H1 (cell line): ENCODE data around the gene STAMBPL1.

Experiments
- EGR1 ChIP-seq: IDR thresholded peaks from 2 replicates; pipeline ENCODE4 v1.6.1; 2011; ENCODE audit warnings: low read depth, low read length, borderline replicate concordance
- EZH2 ChIP-seq: fragments of 200-600 bp; sonication (generic); IDR thresholded peaks from 2 replicates; pipeline ENCODE4 v1.7.1; 2012; ENCODE audit warnings: low read depth, mild to moderate bottlenecking, moderate library complexity, low read length, inconsistent platforms; ENCODE audit not compliant: severe bottlenecking
- HDAC6 ChIP-seq: IDR thresholded peaks from one replicate; pipeline ENCODE4 v1.7.1; 2012; ENCODE audit warnings: low read depth, mild to moderate bottlenecking, inconsistent platforms, low read length, moderate library complexity
- JUN ChIP-seq: IDR thresholded peaks from 2 replicates; pipeline ENCODE4 v1.6.1; 2011; ENCODE audit warnings: low read depth, mild to moderate bottlenecking, improper control_type of control experiment, low read length
- POLR2A ChIP-seq, 2 experiments: IDR thresholded peaks; 1 replicate in 1 of 2; 2 replicates in 1 of 2; pipeline ENCODE4 v1.6.1; 2011; ENCODE audit warnings: low read depth in 2 of 2, low read length in 2 of 2, mild to moderate bottlenecking in 2 of 2; ENCODE audit errors: control extremely low read depth in 1 of 2
- RBBP5 ChIP-seq: IDR thresholded peaks from 2 replicates; pipeline ENCODE4 v1.7.1; 2012; ENCODE audit warnings: low read depth, mild to moderate bottlenecking, inconsistent platforms, low read length, moderate library complexity, borderline replicate concordance
- RFX5 ChIP-seq: IDR thresholded peaks from 2 replicates; pipeline ENCODE4 v1.6.1; 2011; ENCODE audit warnings: low read depth, low read length, improper control_type of control experiment, borderline replicate concordance
- TF ChIP-seq, protein P1 (sequence below), 3 experiments: IDR thresholded peaks; 1 replicate in 2 of 3; 2 replicates in 1 of 3; pipeline versions ENCODE4 v1.5.1 to v1.6.1; 2011; ENCODE audit warnings: low read length in 3 of 3, mild to moderate bottlenecking in 3 of 3, inconsistent platforms in 2 of 3, low read depth in 1 of 3, moderate library complexity in 1 of 3; ENCODE audit not compliant: insufficient read depth in 1 of 3; ENCODE audit errors: control extremely low read depth in 1 of 3
- TF ChIP-seq, protein P2 (sequence below): IDR thresholded peaks from 2 replicates; pipeline ENCODE4 v1.6.1; 2011; ENCODE audit warnings: low read length, improper control_type of control experiment
- TF ChIP-seq, protein P3 (sequence below): IDR thresholded peaks from 2 replicates; pipeline ENCODE4 v1.6.1; 2012; ENCODE audit warnings: inconsistent platforms

- TF ChIP-seq RBBP5 (no peak), HDAC6 (no peak), POLR2A (IDR thresholded peaks at IDR 0.05; ENCODE audit: control extremely low read depth in 1 of 2, low read depth in 2 of 2, low read length in 2 of 2) (no peak), RFX5 (no peak), JUN (no peak), EZH2 (no peak), EGR1 (peak; percentile 44; the same call in 1 of the 2 replicates)
- TF ChIP-seq, protein P1, sequence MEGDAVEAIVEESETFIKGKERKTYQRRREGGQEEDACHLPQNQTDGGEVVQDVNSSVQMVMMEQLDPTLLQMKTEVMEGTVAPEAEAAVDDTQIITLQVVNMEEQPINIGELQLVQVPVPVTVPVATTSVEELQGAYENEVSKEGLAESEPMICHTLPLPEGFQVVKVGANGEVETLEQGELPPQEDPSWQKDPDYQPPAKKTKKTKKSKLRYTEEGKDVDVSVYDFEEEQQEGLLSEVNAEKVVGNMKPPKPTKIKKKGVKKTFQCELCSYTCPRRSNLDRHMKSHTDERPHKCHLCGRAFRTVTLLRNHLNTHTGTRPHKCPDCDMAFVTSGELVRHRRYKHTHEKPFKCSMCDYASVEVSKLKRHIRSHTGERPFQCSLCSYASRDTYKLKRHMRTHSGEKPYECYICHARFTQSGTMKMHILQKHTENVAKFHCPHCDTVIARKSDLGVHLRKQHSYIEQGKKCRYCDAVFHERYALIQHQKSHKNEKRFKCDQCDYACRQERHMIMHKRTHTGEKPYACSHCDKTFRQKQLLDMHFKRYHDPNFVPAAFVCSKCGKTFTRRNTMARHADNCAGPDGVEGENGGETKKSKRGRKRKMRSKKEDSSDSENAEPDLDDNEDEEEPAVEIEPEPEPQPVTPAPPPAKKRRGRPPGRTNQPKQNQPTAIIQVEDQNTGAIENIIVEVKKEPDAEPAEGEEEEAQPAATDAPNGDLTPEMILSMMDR (IDR thresholded peaks at IDR 0.05; ENCODE audit: control extremely low read depth in 1 of 3, insufficient read depth in 1 of 3, low read depth in 1 of 3, low read length in 3 of 3): no peak
- TF ChIP-seq, protein P2, sequence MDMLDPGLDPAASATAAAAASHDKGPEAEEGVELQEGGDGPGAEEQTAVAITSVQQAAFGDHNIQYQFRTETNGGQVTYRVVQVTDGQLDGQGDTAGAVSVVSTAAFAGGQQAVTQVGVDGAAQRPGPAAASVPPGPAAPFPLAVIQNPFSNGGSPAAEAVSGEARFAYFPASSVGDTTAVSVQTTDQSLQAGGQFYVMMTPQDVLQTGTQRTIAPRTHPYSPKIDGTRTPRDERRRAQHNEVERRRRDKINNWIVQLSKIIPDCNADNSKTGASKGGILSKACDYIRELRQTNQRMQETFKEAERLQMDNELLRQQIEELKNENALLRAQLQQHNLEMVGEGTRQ: no peak
- TF ChIP-seq, protein P3, sequence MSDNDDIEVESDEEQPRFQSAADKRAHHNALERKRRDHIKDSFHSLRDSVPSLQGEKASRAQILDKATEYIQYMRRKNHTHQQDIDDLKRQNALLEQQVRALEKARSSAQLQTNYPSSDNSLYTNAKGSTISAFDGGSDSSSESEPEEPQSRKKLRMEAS: no peak
These were observed at the start of gene STAMBPL1 for GRCh38 chr10:88879534-88880281.
